Ovary (tissue), 9 donors: ENCODE data around the gene NFE2L3. TPM values are rescaled to one million over a fixed set of nuclear protein-coding genes. Genes with fewer than 3 reads are reported as not detected.

Experiments used
- DNase-seq, 5 donors: peaks; one replicate each; pipeline ENCODE4 v3.0.0-alpha.2; 2019 to 2020
- H3K27ac ChIP-seq, 2 donors: fragments of 200-600 bp; one replicate each; pipeline versions ENCODE4 v1.5.1 to v1.8.0; 2019 to 2022
- H3K27me3 ChIP-seq: fragments of 200-600 bp; one replicate; pipeline ENCODE4 v1.8.0; 2022
- H3K36me3 ChIP-seq: fragments of 200-600 bp; sonication (generic); one replicate; pipeline ENCODE4 v1.5.1; 2019
- H3K4me1 ChIP-seq: one replicate; pipeline ENCODE4 v1.8.1; 2013; ENCODE audit warnings: mild to moderate bottlenecking, moderate library complexity; ENCODE audit not compliant: insufficient read depth
- H3K4me3 ChIP-seq: fragments of 200-600 bp; sonication (generic); one replicate; pipeline ENCODE4 v1.5.1; 2017
- H3K9me3 ChIP-seq, 2 donors: fragments of 200-600 bp in 1 of 2; sonication (generic) in 1 of 2; one replicate each; pipeline versions ENCODE4 v1.5.1 to v1.8.1; 2013 to 2019; ENCODE audit warnings: mild to moderate bottlenecking in 1 of 2, moderate library complexity in 1 of 2
- CTCF ChIP-seq, 3 donors: fragments of 450-650 bp in 2 of 3; fragments of 200-600 bp in 1 of 3; IDR thresholded peaks; one replicate each; pipeline versions ENCODE4 v1.5.1 to v1.8.0; 2016 to 2022; ENCODE audit warnings: antibody characterized with exemption in 3 of 3, mild to moderate bottlenecking in 1 of 3
- EP300 ChIP-seq: sonication (generic); formaldehyde crosslinking; IDR thresholded peaks from one replicate; pipeline ENCODE4 v1.6.1; 2017; ENCODE audit warnings: antibody characterized with exemption
- POLR2A ChIP-seq: fragments of 450-650 bp; IDR thresholded peaks from one replicate; pipeline ENCODE4 v1.6.1; 2017; ENCODE audit warnings: antibody characterized with exemption, mild to moderate bottlenecking, moderate library complexity
- WGBS, 3 donors: extraction: QIAGEN DNeasy Blood & Tissue Kit in 1 of 3; methylation state at CpG; one replicate each; pipeline versions ENCODE4 v1.1.5 to v1.1.7; 2013 to 2017; 5-methylcytosine and 5-hydroxymethylcytosine counted together
- intact Hi-C, 4 donors: fragments of 100-400 bp; cut with DNase I; formaldehyde crosslinking; loops; one replicate each; pipeline versions ENCODE4 v1.11.0 to v1.15.1; 2022 to 2023
- polyA plus RNA-seq, 2 donors: library from polyadenylated mRNA; stranded (reverse); fragments of 200-250 nt in 1 of 2; fragments of 350-450 nt in 1 of 2; fragmentation: Illumina TruSeq in 1 of 2; extraction: RNeasy Lipid Tissue Mini Kit (QIAGEN cat#74804) in 1 of 2; gene quantifications; one replicate each; pipeline ENCODE4 v1.2.3, GENCODE V29; 2013 to 2014
- total RNA-seq, 7 donors: library from RNA; depleted of rRNA in 2 of 7; stranded (reverse); fragments of >200 nt in 2 of 7; fragmentation: NEBNext Ultra II Directional in 3 of 7; extraction: Animal tissue kit (Norgen Biotek cat#: 25700) in 3 of 7; gene quantifications; one replicate each; pipeline versions ENCODE4 v1.1.0 to v1.2.4, GENCODE V29; 2016 to 2023
- donor health status: DM: no; HTN: no; CAD: no; lungs with moderate emphysema.
- donor health status: DM: no; HTN: no; CAD: no.
- donor health status: Bipolar disorder and iron deficiency.
- donor health status: DM: yes; HTN: yes; CAD: no.
- donor health status: DM: no; HTN: no; CAD: no.
- donor health status: DM: yes; HTN: yes; CAD: no.

Gene NFE2L3
- total and polyA plus RNA-seq, 9 donors = 0.45 to 6.1 (median 1.1) TPM

GRCh38 chr7:26135076-26135475 is 16.9 kb upstream of the NFE2L3 start:
- no peak for DNase-seq
- no peaks in the 10 kb centered on the region for H3K4me1 ChIP-seq
- intact Hi-C loops = no loop called here
- no peak for TF ChIP-seq POLR2A
- TF ChIP-seq EP300 = no peak
- TF ChIP-seq CTCF (IDR thresholded peaks at IDR 0.05) = no peak
- H3K27ac ChIP-seq = no peak overlapping the region
- H3K36me3 ChIP-seq = no peaks in the 10 kb centered on the region
- H3K4me3 ChIP-seq = no peak overlapping the region
- no peaks in the 10 kb centered on the region for H3K9me3 ChIP-seq
- H3K27me3 ChIP-seq = no peaks in the 10 kb centered on the region

DNA sequence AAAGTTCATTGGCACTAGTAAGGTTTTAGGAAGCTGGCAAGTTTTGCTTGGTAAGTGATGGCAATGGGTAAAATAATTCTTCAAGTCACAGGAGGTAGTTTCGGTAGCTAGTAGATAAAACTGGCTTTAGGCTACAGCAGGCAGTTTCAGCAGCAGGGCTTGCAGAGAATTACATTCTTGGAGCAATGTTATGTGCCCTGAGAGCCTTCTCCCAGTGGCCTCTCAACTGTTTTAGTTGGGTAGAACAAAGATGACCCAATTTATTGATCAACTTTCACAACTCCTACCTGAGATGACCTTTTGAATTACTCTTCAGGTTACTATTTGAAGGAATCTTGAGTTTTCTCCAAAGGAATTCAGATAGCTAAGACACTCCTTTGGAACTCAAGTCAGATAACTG is 16.4 kb upstream of the NFE2L3 start:
- Histone ChIP-seq H3K27me3 (no peaks in the 10 kb centered on the region), H3K27ac (no peak overlapping the region), H3K36me3 (no peaks in the 10 kb centered on the region), H3K4me1 (no peaks in the 10 kb centered on the region), H3K9me3 (no peaks in the 10 kb centered on the region), H3K4me3 (no peak overlapping the region)
- TF ChIP-seq EP300 (no peak), CTCF (IDR thresholded peaks at IDR 0.05) (no peak), POLR2A (no peak)
- DNase-seq = no peak
- WGBS, 3 donors = 88 to 94% (median 93%) methylated on average over 1 of the region's 1 CpG
- intact Hi-C loops = no loop called here

DNA sequence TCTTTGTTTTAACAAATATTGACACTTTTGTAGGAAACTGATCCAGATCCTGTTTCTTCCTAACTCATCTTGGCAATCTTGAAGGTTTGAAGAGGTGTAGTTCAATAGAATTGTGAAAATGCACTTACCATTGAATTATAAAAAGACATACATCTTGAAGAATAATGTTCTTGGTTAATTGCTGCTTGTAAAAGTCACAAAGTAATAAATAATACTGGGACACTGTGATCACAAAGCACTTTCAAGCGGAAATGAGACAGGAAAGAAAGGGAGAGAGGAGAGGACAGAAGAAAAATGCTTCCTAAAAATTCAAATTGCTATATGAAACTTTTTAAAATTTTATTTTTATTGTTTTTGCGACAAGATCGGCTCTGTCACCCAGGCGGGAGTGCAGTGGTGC is 15.2 kb upstream of the NFE2L3 start:
- Histone ChIP-seq H3K36me3 (no peaks in the 10 kb centered on the region), H3K27me3 (no peaks in the 10 kb centered on the region), H3K4me3 (no peak overlapping the region), H3K4me1 (peaks cover under 1% of the 10 kb centered on the region), H3K27ac (no peak overlapping the region), H3K9me3 (no peaks in the 10 kb centered on the region)
- 85 to 86% (median 86%) methylated on average over 4 of the region's 4 CpGs for WGBS, 3 donors
- no peak for DNase-seq
- TF ChIP-seq POLR2A = no peak
- no peak for TF ChIP-seq EP300
- TF ChIP-seq CTCF (IDR thresholded peaks at IDR 0.05) = no peak
- intact Hi-C loops = no loop called here

DNA sequence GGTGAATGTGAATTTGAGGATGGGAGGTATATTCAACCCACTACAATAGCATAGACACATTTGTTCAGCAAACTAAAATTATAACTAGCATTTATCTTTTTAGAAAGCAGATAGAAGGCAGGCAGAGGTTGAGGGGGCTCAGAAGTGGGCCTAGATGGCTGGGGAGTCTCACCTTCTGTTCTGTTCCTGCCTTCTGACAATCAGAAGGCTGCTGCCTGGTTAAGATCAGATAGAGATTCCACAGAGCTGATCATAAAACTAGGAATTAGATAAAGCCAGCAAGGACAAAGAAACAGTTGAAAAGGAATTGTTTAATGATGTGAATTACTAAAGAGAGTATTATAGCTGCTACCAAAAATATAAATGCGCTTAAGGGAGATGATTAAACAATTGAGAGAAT is 11.6 kb upstream of the NFE2L3 start:
- TF ChIP-seq EP300 (no peak), POLR2A (no peak), CTCF (IDR thresholded peaks at IDR 0.05) (no peak)
- no peaks in the 10 kb centered on the region for H3K27me3 ChIP-seq
- WGBS, 3 donors = 97 to 100% (median 99%) methylated on average over 1 of the region's 1 CpG

GRCh38 chr7:26141077-26141476 is 10.9 kb upstream of the NFE2L3 start:
- TF ChIP-seq EP300 = no peak
- no peak for TF ChIP-seq POLR2A
- no peak for TF ChIP-seq CTCF (IDR thresholded peaks at IDR 0.05)
- WGBS, 3 donors = 91 to 96% (median 93%) methylated on average over 2 of the region's 2 CpGs

More for the DNA sequence above, 11.6 kb upstream of the NFE2L3 start:
- intact Hi-C loops = no loop called here
- Histone ChIP-seq H3K4me1 (peaks cover 2% of the 10 kb centered on the region), H3K4me3 (no peak overlapping the region), H3K9me3 (no peaks in the 10 kb centered on the region), H3K27ac (no peak overlapping the region), H3K36me3 (no peaks in the 10 kb centered on the region)
- DNase-seq = no peak

More at GRCh38 chr7:26141077-26141476, 10.9 kb upstream of the NFE2L3 start:
- Histone ChIP-seq H3K27me3 (no peaks in the 10 kb centered on the region), H3K9me3 (no peaks in the 10 kb centered on the region), H3K27ac (no peak overlapping the region), H3K4me3 (no peak overlapping the region), H3K36me3 (no peaks in the 10 kb centered on the region), H3K4me1 (peaks cover 2% of the 10 kb centered on the region)
- intact Hi-C loops = no loop called here
- no peak for DNase-seq
